HG02981 (cell line): ENCODE results near the gene PTTG2.
"Not testable (repeated sequence)": the region's sequence is repeated elsewhere in the genome, so short reads cannot be mapped to it uniquely, and the experiment has no call there.

Experiments
- ATAC-seq: cut with Tn5 transposase; IDR thresholded peaks from one replicate; pipeline ENCODE4 v1.9.1; 2021; ENCODE audit warnings: mild to moderate bottlenecking, moderate library complexity; ENCODE audit not compliant: unreplicated experiment

The PTTG2 gene

GRCh38 chr4:37953620-37954293 lies 6.4 kb upstream of the PTTG2 start:
- ATAC-seq: no peak

- ATAC-seq: no peak
These were observed 3.3 kb upstream of the PTTG2 start for GRCh38 chr4:37956941-37957340.

- no peak for ATAC-seq
These were observed 1.3 kb upstream of the PTTG2 start for GRCh38 chr4:37958932-37959331.

GRCh38 chr4:37960679-37961450 lies 667 bp downstream of the PTTG2 start:
- no peak for ATAC-seq

DNA sequence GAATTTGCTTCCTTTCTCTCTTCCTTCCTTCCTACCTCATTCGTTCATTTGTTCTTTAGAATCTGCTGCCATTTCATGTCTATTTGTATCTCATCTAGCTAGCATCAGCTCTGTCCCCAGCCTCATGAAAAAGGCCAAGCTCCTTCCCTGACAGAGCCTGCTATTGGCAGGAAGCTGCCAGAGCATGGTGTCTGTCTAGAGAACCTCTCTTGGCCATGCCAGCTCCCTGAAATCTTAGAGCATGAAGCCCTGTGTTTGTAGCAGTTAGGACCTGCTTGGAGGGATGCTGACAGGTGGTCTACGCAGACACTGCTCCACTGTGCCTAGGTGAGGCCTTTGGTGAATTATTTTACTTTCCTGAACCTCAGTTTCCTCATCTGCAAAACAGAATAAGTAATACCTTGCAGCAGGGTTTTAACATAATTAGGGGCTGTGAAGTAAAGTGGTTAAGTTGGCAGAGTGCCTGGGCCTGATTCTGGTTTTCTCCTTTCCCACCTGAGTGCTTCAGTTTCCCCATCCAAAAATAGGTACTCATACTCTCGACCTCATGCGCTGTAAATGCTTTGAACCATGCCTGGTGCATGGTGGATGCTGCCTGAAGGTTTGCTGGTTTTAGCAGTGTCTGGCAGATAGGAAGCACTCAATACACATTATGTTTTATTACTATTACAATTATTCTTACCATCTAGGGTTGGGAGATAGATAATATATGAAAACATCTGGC lies 4.7 kb downstream of the PTTG2 start:
- ATAC-seq: no peak

DNA sequence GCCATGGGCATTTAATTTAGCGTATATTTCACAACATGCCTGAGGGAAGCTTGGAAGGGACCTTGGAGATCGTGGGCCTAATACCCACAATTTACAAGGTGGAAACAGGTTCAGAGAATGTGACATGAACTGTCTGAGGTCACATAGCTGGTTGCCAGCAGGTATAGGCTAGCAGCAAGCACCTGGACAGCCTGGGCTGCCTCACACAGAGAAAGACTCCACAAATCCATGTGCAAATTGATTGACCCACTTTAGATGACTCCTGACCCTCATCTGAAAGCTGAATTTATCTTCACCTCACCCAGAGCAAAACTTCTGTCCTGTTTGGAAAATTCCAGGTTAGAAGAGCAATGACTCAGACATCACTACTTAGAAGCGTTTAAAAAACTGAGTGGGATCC lies 5.8 kb downstream of the PTTG2 start:
- no peak for ATAC-seq

- ATAC-seq: no peak
These were observed 7.5 kb downstream of the PTTG2 start for GRCh38 chr4:37967736-37968135.

- no peak for ATAC-seq
These were observed 8.5 kb downstream of the PTTG2 start for GRCh38 chr4:37968747-37969146.

- no peak for ATAC-seq
These were observed 10.5 kb downstream of the PTTG2 start for GRCh38 chr4:37970702-37971101.

DNA sequence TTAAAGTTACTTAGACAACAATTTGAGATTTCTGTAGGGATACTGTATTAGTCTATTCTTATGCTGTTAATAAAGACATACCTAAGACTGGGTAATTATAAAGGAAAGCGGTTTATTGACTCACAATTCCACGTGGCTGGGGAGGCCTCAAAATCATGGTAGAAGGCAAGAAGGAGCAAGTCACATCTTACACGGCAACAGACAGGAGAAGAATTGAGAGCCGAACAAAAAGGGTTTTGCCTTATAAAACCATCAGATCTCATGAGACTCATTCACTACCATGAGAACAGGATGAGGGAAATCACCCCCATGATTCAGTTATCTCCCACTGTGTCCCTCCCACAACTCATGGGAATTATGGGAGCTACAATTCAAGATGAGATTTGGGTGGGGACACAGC lies 11.0 kb downstream of the PTTG2 start:
- ATAC-seq: no peak

- no peak for ATAC-seq
These were observed 13.2 kb downstream of the PTTG2 start for GRCh38 chr4:37973441-37973840.

DNA sequence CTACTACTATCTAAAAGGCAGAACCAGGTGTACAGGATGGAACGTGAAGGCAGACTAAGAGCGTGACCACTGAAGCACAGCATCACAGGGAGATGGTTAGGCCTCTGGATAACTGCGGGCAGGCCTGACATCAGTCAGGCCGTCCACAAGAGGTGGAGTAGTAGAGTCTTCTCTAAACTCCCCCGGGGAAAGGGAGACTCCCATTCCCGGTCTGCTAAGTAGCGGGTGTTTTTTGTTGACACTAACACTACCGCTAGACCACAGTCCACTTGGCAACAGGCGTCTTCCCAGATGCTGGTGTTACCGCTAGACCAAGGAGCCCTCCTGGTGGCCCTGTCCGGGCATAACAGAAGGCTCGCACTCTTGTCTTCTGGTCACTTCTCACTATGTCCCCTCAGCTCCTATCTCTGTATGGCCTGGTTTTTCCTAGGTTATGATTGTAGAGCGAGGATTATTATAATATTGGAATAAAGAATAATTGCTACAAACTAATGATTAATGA lies 15.2 kb downstream of the PTTG2 start:
- ATAC-seq: not testable (repeated sequence)

- no peak for ATAC-seq
These were observed 16.3 kb downstream of the PTTG2 start for GRCh38 chr4:37976507-37976906.

DNA sequence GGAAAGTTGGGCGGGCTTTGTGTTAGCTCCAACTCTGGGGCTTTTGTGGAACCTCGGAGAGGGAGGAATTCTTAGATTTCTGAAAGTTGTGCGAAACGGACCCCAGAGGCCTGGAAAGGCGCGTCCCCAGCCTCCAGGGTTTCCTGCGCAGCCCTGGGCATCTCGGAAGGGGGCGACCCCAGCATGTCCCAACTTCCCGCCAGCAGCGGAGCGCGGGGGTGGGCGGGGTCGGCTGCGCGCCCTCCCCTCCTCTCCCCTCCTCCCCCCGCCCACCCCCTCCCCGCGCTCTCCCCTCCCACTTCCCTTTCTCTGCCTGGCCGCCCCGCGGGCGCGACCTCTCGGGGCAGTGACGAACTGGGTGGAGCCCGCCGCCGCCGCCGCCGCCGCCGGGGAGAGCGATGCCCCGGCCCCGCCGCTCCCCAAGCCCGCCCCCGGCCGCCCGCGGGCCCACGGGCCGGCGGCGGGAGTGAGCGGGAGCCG lies 16.8 kb downstream of the PTTG2 start:
- ATAC-seq: peak; percentile 84

DNA sequence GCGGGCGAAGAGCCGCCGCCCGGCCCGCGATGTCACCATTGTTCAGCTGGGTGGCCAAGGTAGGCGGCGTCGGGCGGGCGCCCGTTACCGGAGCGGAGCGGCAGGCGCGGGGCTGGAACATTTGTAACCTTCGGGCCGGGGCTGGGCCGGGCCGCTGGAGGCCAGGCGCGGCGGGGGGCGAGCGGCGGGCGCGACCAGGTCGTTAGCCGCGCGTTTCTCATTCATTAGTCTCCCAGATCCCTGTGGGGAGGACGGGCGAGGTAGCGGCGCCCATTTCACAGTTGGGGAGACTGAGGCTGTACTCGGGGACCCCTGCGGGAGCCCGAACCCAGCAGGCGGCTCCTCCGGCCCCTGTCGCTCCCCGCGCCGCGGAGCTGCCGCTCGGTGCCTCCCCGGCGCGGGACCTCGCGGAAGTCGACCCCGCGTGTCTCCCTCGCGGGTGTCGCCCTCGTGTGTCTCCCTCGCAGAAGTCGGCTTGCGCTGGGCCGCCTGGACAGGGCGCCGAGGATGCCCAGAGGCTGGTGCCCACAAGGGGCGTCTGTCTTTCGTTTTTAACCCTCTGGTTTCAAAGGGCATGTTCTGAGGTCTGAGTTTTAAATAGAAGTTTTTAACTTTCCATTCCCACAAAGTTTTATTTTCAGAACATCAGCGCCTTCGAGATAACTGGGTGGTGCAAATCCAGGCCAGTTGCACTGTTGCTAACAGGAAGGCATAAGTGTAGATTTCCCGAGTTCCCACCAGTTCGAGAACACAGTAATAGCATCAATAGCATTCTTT lies 17.5 kb downstream of the PTTG2 start:
- peak; percentile 63 for ATAC-seq

DNA sequence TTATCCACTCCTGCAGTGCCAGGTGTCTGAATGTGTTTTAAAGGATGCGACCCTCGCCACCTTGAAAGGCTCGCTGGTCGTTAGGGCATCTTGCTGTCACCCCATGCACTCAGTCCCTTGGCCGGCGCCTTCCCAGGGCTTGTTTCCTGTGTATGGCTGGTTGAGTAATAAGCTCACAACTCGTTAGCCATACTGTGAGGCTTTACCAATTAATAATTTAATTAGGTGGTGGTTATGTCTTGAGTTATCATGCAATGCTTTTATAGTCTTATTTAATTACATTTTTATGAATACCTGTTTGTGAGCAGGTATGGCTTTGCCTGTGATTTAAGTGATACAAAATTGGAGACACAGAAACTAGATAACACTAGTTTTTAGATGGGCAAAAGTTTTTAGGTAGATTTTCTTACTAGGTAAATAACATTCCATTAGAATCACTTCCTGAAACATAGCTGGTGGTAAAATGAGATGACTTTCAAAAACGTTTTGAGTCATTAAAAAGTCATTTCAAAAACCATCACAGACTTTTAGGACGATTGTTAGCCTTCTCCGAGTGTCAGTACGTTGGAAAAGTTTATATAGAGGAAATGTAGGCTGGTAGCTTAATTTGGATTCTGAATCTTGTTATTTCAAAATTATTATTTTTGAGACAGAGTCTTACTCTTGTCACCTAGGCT lies 18.2 kb downstream of the PTTG2 start:
- peak; percentile 37 for ATAC-seq

DNA sequence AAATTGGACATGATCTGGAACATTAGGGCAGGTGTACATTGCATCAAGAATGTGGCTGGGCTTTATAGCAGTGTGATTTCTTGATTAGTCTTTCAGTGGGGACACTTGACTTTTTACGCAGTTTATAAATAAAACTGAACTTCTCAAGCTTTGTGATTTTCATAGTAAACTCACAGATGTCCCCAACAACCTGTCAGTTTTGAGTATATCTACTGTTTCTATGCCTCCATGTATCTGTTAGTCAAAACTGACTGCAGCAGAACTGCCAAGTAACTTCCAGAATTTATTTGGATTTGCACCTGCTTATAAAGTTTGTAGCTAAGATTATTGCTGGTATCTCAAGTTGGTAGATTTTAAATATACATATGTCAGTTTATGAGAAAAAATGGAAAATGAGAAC lies 20.0 kb downstream of the PTTG2 start:
- ATAC-seq: no peak

- ATAC-seq: no peak
These were observed 21.2 kb downstream of the PTTG2 start for GRCh38 chr4:37981425-37981824.

- no peak for ATAC-seq
These were observed 21.9 kb downstream of the PTTG2 start for GRCh38 chr4:37981844-37982720.
